H9 (cell line): ENCODE results near the gene PPA1. TPM values are rescaled to one million over a fixed set of nuclear protein-coding genes. Genes with fewer than 3 reads are reported as not detected.

Source experiments
- DNase-seq: peaks from one replicate; pipeline ENCODE4 v3.0.0-alpha.2; 2017
- H2AFZ ChIP-seq: one replicate; pipeline ENCODE4 v1.6.1; 2013; ENCODE audit warnings: mild to moderate bottlenecking, low read length, control low read depth, moderate library complexity
- H2AK5ac ChIP-seq: 2 replicates; pipeline ENCODE4 v1.6.1; 2013; ENCODE audit warnings: low read length, control low read depth, mixed read lengths; ENCODE audit not compliant: insufficient read length
- H2BK120ac ChIP-seq: one replicate; pipeline ENCODE4 v1.6.1; 2013; ENCODE audit warnings: low read depth, mild to moderate bottlenecking, low read length, control low read depth, inconsistent platforms; ENCODE audit not compliant: poor library complexity, severe bottlenecking
- H2BK12ac ChIP-seq: 2 replicates; pipeline ENCODE4 v1.6.1; 2013; ENCODE audit warnings: low read length, control low read depth, mixed read lengths, low read depth; ENCODE audit not compliant: insufficient read length
- H2BK15ac ChIP-seq: 2 replicates; pipeline ENCODE4 v1.6.1; 2013; ENCODE audit warnings: low read depth, low read length, control low read depth
- H2BK20ac ChIP-seq: one replicate; pipeline ENCODE4 v1.6.1; 2013; ENCODE audit warnings: low read depth, mild to moderate bottlenecking, low read length, control low read depth, inconsistent platforms; ENCODE audit not compliant: poor library complexity, severe bottlenecking
- H2BK5ac ChIP-seq: 2 replicates; pipeline ENCODE4 v1.6.1; 2013; ENCODE audit warnings: low read length, control low read depth, mixed read lengths; ENCODE audit not compliant: insufficient read length
- H3K14ac ChIP-seq: 2 replicates; pipeline ENCODE4 v1.6.1; 2013; ENCODE audit warnings: low read length, control low read depth; ENCODE audit not compliant: insufficient read depth
- H3K18ac ChIP-seq: 2 replicates; pipeline ENCODE4 v1.6.1; 2013; ENCODE audit warnings: low read depth, mild to moderate bottlenecking, mixed read lengths, low read length, control low read depth; ENCODE audit not compliant: insufficient read length
- H3K23ac ChIP-seq: 2 replicates; pipeline ENCODE4 v1.6.1; 2013; ENCODE audit warnings: low read length, control low read depth, mixed read lengths, low read depth; ENCODE audit not compliant: insufficient read length
- H3K23me2 ChIP-seq: 2 replicates; pipeline ENCODE4 v1.6.1; 2013; ENCODE audit warnings: low read depth, mild to moderate bottlenecking, mixed read lengths, low read length, control low read depth; ENCODE audit not compliant: insufficient read length, poor library complexity, severe bottlenecking
- H3K27ac ChIP-seq: 2 replicates; pipeline ENCODE4 v1.5.1; 2013; ENCODE audit warnings: low read length, control low read depth, mixed read lengths, low read depth; ENCODE audit not compliant: insufficient read length
- H3K27me3 ChIP-seq: 2 replicates; pipeline ENCODE4 v1.6.1; 2013; ENCODE audit warnings: low read length, control low read depth, inconsistent platforms; ENCODE audit not compliant: insufficient read depth
- H3K4ac ChIP-seq: 2 replicates; pipeline ENCODE4 v1.6.1; 2013; ENCODE audit warnings: low read depth, mild to moderate bottlenecking, control low read depth, inconsistent platforms, low read length, moderate library complexity
- H3K4me1 ChIP-seq: 2 replicates; pipeline ENCODE4 v1.6.1; 2013; ENCODE audit warnings: low read length, control low read depth, inconsistent platforms; ENCODE audit not compliant: insufficient read depth
- H3K4me2 ChIP-seq: 2 replicates; pipeline ENCODE4 v1.6.1; 2013; ENCODE audit warnings: low read length, control low read depth, mixed read lengths; ENCODE audit not compliant: insufficient read length, insufficient read depth
- H3K56ac ChIP-seq: 2 replicates; pipeline ENCODE4 v1.6.1; 2013; ENCODE audit warnings: low read depth, mild to moderate bottlenecking, mixed read lengths, low read length, control low read depth; ENCODE audit not compliant: insufficient read length
- H3K79me1 ChIP-seq: 2 replicates; pipeline ENCODE4 v1.6.1; 2013; ENCODE audit warnings: low read depth, mild to moderate bottlenecking, moderate library complexity, low read length, control low read depth, inconsistent platforms; ENCODE audit not compliant: insufficient read depth, poor library complexity, severe bottlenecking
- H3K79me2 ChIP-seq: 2 replicates; pipeline ENCODE4 v1.6.1; 2013; ENCODE audit warnings: low read length, control low read depth, inconsistent platforms; ENCODE audit not compliant: insufficient read depth
- H3K9ac ChIP-seq: 2 replicates; pipeline ENCODE4 v1.6.1; 2013; ENCODE audit warnings: low read length, control low read depth, mixed read lengths; ENCODE audit not compliant: insufficient read length; ENCODE audit errors: extremely low read depth
- H3K9me3 ChIP-seq: one replicate; pipeline ENCODE4 v1.6.1; 2013; ENCODE audit warnings: low read depth, low read length, inconsistent platforms; ENCODE audit not compliant: control insufficient read depth
- H3T11ph ChIP-seq: one replicate; pipeline ENCODE4 v1.6.1; 2013; ENCODE audit warnings: mild to moderate bottlenecking, low read length, control low read depth, inconsistent platforms
- H4K20me1 ChIP-seq: one replicate; pipeline ENCODE4 v1.6.1; 2013; ENCODE audit not compliant: control insufficient read depth, insufficient read length, insufficient read depth
- H4K5ac ChIP-seq: 2 replicates; pipeline ENCODE4 v1.6.1; 2013; ENCODE audit warnings: low read depth, mild to moderate bottlenecking, mixed read lengths, low read length, control low read depth; ENCODE audit not compliant: insufficient read length
- H4K8ac ChIP-seq: replicated peaks from 2 replicates; pipeline ENCODE4 v1.6.1; 2013; ENCODE audit warnings: low read length, control low read depth, mixed read lengths, low read depth; ENCODE audit not compliant: insufficient read length
- H4K91ac ChIP-seq: 2 replicates; pipeline ENCODE4 v1.6.1; 2013; ENCODE audit warnings: low read depth, mild to moderate bottlenecking, moderate library complexity, mixed read lengths, low read length, control low read depth; ENCODE audit not compliant: insufficient read length
- H3K27ac Mint-ChIP-seq, 3 experiments: 2 replicates in 2 of 3; 3 replicates in 1 of 3; pipeline ENCODE4 v1.8.0; 2020 to 2021; ENCODE audit warnings: mixed read lengths in 3 of 3, mild to moderate bottlenecking in 1 of 3, moderate library complexity in 1 of 3
- H3K27me3 Mint-ChIP-seq: 2 replicates; pipeline ENCODE4 v1.8.0; 2021; ENCODE audit warnings: low read depth, mild to moderate bottlenecking, moderate library complexity, mixed read lengths
- H3K36me3 Mint-ChIP-seq, 3 experiments: 2 replicates in 2 of 3; 3 replicates in 1 of 3; pipeline ENCODE4 v1.8.0; 2020 to 2021; ENCODE audit warnings: low read depth in 3 of 3, mixed read lengths in 3 of 3; ENCODE audit not compliant: insufficient read depth in 1 of 3
- H3K4me1 Mint-ChIP-seq, 2 experiments: 2 replicates each; pipeline ENCODE4 v1.8.0; 2020; ENCODE audit warnings: mixed read lengths in 2 of 2
- H3K4me3 Mint-ChIP-seq, 2 experiments: 2 replicates in 1 of 2; 3 replicates in 1 of 2; pipeline ENCODE4 v1.8.0; 2020 to 2021; ENCODE audit warnings: mild to moderate bottlenecking in 2 of 2, mixed read lengths in 2 of 2, moderate library complexity in 1 of 2
- H3K9me3 Mint-ChIP-seq, 2 experiments: 2 replicates in 1 of 2; 3 replicates in 1 of 2; pipeline ENCODE4 v1.8.0; 2020; ENCODE audit warnings: mild to moderate bottlenecking in 2 of 2, mixed read lengths in 2 of 2, moderate library complexity in 1 of 2
- total RNA-seq: library from RNA; stranded (reverse); gene quantifications from 2 replicates; pipeline ENCODE4 v1.2.1, GENCODE V29; 2021
- TF ChIP-seq, protein P1 (sequence below): fragments of 200-600 bp; sonication (generic); conservative IDR thresholded peaks from 3 replicates; pipeline ENCODE4 v1.8.0; 2021; ENCODE audit warnings: antibody characterized with exemption, mild to moderate bottlenecking

The PPA1 gene
- total RNA-seq, 1 experiment from 2014 or later = 115 TPM

DNA sequence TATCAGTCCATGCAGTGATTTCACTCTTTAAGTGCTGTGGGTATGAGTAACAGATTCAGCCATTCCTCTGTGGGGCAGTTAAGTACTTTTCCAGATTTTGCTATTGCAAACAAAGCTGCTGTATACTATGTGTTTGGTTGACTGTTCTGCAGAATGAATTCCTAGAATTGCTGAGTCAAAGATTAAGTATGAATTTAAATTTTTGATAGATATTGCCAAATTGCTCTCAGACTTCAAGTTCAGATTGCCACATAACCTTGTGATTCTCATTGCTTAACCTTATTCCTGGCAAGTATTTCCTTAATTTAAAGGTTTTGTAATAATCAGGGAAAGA is 41.3 kb downstream of the PPA1 start:
- H4K91ac ChIP-seq = no peak overlapping the region
- no peaks in the 10 kb centered on the region for H3K9me3 ChIP-seq
- no peak overlapping the region for H2AK5ac ChIP-seq
- H3K4me1 ChIP-seq = no peaks in the 10 kb centered on the region
- H3K27me3 Mint-ChIP-seq = peaks cover 3% of the 10 kb centered on the region; the same call in 1 of the 2 replicates
- no peak overlapping the region for H3K18ac ChIP-seq
- TF ChIP-seq, protein P1, sequence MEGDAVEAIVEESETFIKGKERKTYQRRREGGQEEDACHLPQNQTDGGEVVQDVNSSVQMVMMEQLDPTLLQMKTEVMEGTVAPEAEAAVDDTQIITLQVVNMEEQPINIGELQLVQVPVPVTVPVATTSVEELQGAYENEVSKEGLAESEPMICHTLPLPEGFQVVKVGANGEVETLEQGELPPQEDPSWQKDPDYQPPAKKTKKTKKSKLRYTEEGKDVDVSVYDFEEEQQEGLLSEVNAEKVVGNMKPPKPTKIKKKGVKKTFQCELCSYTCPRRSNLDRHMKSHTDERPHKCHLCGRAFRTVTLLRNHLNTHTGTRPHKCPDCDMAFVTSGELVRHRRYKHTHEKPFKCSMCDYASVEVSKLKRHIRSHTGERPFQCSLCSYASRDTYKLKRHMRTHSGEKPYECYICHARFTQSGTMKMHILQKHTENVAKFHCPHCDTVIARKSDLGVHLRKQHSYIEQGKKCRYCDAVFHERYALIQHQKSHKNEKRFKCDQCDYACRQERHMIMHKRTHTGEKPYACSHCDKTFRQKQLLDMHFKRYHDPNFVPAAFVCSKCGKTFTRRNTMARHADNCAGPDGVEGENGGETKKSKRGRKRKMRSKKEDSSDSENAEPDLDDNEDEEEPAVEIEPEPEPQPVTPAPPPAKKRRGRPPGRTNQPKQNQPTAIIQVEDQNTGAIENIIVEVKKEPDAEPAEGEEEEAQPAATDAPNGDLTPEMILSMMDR = no peak
- no peak overlapping the region for H2BK20ac ChIP-seq
- H3K9me3 Mint-ChIP-seq = no peaks in the 10 kb centered on the region
- H3K27ac Mint-ChIP-seq = no peak overlapping the region
- no peaks in the 10 kb centered on the region for H4K20me1 ChIP-seq
- H3K4me3 Mint-ChIP-seq = no peak overlapping the region
- no peak overlapping the region for H2BK15ac ChIP-seq
- no peak overlapping the region for H2BK5ac ChIP-seq
- no peaks in the 10 kb centered on the region for H3K79me1 ChIP-seq
- H3K23me2 ChIP-seq = no peaks in the 10 kb centered on the region
- no peaks in the 10 kb centered on the region for H3K27me3 ChIP-seq
- H2BK12ac ChIP-seq = no peak overlapping the region
- no peak overlapping the region for H2AFZ ChIP-seq
- H3K4ac ChIP-seq = no peak overlapping the region
- no peak overlapping the region for H4K5ac ChIP-seq
- H4K8ac ChIP-seq = no peak overlapping the region
- H3K36me3 Mint-ChIP-seq = no peaks in the 10 kb centered on the region
- no peak overlapping the region for H3K23ac ChIP-seq
- no peaks in the 10 kb centered on the region for H3K79me2 ChIP-seq
- H3T11ph ChIP-seq = no peak overlapping the region
- H3K27ac ChIP-seq = no peak overlapping the region
- H3K4me2 ChIP-seq = no peak overlapping the region
- H3K56ac ChIP-seq = no peak overlapping the region
- no peak for DNase-seq
- no peak overlapping the region for H3K14ac ChIP-seq
- H3K4me1 Mint-ChIP-seq = no peaks in the 10 kb centered on the region
- H2BK120ac ChIP-seq = no peak overlapping the region
- H3K9ac ChIP-seq = no peak overlapping the region
